ENCODE measurements around the gene DLST.
"Not testable (repeated sequence)": the region's sequence is repeated elsewhere in the genome, so short reads cannot be mapped to it uniquely, and the experiment has no call there.

Gene DLST

GRCh38 chr14:74919421-74920165 lies 37.9 kb downstream of the DLST start:
- no peak for DNase-seq

- no peak for DNase-seq
These were observed 38.6 kb downstream of the DLST start for GRCh38 chr14:74920281-74920680.

GRCh38 chr14:74921053-74921620 lies 39.4 kb downstream of the DLST start:
- DNase-seq, result no peak

DNA sequence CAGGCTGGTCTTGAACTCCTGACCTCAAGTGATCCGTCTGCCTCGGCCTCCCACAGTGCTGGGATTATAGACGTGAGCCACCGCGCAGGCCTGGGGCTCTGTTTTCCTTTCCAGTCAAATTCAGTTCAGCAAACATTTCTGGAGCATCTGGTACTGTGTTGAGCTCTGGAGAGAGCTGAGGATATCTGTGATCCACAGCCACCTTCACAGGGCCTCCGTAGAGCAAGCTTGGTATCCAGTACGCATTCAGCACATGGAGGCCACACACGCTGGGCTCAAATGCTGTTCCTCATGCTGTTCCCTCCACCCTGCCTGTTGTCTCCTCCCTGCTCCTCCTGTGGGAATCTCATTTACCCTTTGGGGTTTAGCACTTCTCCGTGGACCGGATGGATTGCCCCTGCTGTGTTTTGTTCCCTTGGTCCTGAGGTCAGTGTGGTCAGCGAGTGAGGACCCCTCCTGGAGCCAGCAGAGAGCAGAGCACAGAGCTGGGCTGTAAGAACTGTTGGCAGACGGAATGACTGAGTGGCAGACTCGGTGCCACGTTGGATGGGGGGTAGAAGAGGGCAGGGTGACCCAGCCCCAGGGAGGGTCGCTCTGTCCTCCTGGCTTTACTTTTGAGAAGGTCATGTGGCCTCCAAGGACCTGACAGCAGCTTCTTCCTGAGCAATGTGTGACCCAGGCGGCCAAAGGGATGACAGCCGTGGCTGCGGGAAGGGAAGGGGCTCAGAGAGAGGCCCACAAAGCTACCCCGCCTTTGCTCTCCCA lies 40.5 kb downstream of the DLST start:
- DNase-seq, result no peak

DNA sequence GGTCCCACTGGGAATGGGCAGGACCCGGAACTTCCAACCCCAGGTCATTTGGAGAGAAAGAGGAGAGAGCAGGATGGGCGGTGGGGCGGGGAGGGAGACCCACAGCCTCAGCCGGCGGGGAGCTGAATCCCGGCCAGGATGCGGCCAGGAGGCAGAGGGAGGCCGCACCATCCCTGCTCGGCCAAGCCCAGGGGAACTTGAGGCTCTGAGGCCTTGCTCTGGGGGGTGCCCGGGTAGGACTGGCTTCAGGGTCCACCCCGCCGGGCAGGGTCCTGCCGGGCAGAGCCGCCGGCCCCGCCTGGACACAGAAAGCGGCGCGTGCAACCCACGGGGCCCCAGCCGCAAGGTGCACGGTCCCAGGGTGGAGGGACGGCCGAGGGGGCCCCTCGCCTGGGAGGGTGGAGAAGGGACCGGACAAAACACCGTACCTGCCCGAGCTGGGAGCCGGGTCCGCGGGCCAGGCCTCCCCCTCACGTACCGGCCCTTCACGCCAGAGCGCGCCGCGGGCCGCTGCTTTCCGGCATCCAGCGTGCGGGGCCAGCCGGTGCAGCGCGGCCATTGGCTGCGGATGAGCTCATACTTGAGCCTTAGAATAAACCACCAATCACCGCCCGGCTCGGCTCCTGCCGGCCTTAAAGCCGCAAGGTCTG lies 41.2 kb downstream of the DLST start, which contains the start of gene RPS6KL1:
TSS of gene RPS6KL1 (minus strand) at position 509 of the 650 bp plus-strand sequence. CDS start 1,719 bp downstream, outside the sequence.
- peak; percentile 79 for DNase-seq

GRCh38 chr14:74924061-74924460 lies 42.3 kb downstream of the DLST start:
- DNase-seq, result no peak

GRCh38 chr14:74927225-74927624 lies 45.5 kb downstream of the DLST start:
- DNase-seq, result no peak

- no peak for DNase-seq
These were observed 47.5 kb downstream of the DLST start for GRCh38 chr14:74929242-74929641.

GRCh38 chr14:74931744-74932143 lies 50.0 kb downstream of the DLST start:
- DNase-seq, result not testable (repeated sequence)

DNA sequence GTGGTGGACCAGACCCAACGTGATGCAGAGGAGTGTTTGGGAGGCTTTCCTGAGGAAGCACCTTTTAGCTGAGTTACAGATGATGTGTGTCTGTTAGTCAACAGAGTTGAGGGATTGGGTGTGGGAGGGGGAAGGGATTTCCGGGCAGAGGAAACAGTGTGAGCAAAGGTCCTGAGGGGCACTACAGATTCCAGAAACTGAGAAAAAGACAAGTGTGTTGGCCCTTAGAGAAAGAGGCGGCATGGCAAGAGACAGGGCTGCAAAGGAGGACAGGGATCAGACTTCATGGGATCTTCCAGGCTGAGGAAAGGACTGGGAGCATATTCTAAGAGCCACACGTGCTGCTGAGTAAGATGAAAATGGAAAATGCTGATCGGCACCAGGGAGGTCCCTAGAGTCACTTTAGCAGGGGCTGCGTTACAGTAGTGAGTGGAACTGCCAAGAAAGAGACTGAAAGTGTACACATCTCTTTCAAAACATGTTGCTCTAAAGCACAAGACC lies 50.7 kb downstream of the DLST start:
- no peak for DNase-seq

GRCh38 chr14:74932936-74933335 lies 51.2 kb downstream of the DLST start:
- not testable (repeated sequence) for DNase-seq

DNA sequence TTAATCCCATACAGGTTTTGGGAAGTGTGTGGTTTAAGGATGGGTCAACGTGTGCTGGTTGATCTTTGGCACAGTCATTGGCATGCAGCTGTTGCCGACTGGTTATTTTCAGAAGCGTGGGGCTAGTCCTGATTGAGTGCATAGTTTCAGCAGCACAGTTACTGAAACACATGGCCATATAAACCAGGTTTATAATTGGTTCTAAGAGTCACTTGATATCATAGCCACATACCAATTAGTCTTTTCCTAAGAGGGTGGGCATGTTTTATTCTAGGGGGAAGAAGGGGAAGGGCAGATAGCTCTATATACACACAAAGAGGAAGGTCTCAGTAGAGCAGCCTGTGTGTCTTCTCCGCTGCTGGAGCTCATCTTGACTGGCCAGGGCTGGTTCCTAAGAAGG lies 52.3 kb downstream of the DLST start:
- no peak for DNase-seq

DNA sequence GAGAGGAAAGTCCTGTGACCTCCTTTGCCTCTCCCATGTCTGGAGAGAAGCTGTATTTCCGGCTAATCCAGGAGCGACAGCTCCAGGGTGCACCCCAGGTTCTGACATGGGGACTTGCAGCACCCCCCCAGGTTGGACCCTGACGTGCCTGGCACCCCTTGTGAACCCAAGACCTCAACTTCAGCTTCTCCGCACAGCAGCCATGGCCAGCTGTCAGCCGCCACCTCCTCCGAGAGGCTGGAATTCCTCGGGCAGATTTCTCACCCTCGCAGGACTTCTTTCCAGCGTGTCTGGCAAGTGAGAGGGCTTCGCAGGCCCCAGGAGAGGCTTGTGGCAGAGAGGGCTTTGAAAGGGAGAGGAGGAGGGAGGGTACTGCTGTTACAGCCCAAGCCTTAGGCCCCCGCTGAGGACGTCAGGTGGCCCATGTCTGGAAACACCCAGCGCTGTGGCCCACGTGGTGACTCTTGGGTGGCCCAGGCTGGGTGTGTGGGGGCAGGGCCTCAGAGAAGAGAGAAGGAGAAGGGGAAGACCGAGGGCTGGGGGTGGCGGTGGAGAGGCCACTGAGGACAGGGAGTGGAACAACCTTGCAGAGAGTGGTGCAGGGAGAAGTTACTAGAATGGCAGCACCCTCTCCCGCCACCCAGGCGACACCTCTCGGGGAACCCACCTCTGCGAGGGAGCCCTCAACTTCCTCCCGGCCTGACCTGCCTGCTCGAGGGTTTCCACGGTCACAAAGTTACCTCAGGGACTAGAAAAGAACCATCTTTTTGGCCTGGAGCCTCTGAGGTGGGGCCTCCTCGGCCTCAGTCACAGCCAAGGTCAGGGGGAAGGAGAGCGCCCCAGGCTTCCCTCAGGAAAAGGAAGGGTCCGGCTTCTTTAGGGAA lies 53.0 kb downstream of the DLST start:
- no peak for DNase-seq

DNA sequence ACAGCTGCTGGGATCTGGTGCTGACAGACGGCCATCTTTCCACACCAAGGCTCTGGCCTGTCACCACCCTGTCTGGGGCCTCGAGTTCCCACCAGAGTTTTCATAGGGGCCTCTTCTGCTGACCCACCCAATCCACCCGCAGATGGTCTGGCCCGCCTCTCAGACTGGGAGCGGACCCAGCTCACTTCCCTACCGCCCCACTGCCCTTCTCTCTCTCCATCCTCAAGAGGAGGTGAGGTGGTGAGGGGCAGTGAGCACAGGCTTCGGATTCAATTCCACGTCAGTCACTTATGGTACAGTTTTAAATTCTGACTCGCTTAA lies 53.6 kb downstream of the DLST start:
- no peak for DNase-seq

DNA sequence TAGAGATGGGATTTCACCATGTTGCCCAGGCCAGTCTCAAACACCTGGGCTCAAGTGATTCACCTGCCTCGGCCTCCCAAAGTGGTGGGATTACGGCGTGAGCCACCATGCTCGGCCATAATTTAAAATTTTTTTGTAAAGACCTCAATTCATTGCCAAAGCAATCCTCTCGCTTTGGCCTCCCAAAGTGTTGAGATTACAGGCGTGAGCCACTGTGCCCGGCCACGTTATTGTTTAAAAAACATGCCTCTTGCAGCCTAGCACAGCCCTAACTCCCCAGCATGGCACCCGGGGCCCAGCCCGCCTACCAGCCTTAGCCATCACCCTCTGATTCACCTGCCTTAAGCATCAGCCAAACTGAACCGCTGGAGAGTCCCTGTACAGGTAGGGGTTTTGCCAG lies 54.4 kb downstream of the DLST start:
- DNase-seq, result no peak

DNA sequence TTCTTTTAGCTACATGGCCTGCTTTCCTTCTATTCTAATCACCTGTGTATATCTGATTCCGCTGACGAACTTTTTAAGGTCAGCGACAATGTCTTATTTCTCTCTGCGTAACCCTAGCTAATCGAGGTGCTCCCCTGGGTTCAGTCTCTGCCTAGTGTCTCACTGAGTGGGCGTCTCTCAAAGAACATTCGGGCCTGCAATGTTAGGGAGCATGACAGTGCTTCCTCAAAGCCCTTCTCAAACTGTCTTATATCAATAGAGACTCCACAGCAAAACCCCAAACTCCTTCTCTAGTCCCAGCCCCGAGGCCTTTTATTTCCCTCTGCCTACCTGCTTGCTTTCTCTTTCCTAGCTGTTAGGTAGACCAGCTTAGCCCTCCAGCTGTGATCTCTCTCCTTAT lies 55.0 kb downstream of the DLST start:
- no peak for DNase-seq

GRCh38 chr14:74937171-74937570 lies 55.5 kb downstream of the DLST start:
- DNase-seq, result no peak

- no peak for DNase-seq
These were observed 57.1 kb downstream of the DLST start for GRCh38 chr14:74938531-74939495.

DNA sequence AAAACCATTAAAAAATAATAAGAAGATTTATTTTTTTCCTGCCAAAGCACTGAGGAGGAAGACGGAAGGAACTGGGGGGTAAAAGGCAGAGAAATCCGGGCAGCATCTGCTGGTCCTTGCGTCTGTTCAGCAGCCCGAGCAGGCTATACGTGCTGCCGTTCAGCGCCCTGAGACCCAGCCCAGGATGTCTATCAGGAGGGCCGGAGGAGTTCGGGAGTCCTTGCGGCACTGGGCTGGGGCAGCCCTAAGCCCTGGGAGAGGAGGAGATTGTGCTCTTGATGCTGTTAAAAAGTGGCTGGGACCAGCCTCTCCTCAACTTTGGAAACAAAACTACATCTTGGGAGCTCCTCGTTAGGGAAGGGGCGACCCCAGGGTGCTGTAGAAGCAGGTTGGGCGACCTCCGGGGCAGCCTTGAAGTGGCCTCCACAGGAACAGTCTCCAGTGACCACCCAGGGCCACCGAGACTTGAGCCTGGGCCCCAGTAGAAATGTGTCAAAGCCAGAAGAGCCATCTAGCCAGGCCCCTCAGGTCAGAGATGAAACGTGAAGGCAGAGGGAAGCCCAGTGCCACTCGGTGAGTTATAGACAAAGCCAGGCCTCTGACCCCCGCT lies 59.3 kb downstream of the DLST start:
- DNase-seq, result no peak

DNA sequence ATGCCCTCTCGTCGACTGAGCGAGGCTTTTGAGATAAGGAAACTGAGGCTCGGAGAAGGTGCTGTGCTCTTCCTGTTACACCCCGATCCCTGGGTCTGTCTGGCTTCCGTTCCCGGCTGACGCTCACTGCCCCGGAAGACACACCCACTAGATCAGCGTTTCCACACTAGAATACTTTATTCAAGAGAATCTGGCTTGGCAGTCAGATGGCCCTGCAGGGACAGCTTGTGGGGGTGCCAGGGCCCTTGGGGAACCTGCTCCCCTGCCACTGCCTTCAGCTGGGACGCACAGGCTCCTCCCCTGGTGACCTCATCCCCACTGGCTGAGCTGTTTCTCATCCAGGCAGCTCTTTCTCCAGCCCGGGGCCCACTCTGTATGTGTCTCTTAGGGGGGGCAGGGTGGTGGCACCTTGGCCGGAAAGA lies 60.0 kb downstream of the DLST start:
- DNase-seq, result peak; percentile 78

- DNase-seq, result no peak
These were observed 60.5 kb downstream of the DLST start for GRCh38 chr14:74942181-74942580.

All from EL (cell line).